Neuron (in vitro differentiated cells): Measurements from ENCODE around the gene HDAC4.

ENCODE experiments used
- H2AFZ ChIP-seq: one replicate; pipeline ENCODE4 v1.6.1; 2013; ENCODE audit warnings: low read depth, mild to moderate bottlenecking, inconsistent platforms, low read length, moderate library complexity
- H3K27me3 ChIP-seq: one replicate; pipeline ENCODE4 v1.6.1; 2013; ENCODE audit warnings: low read length; ENCODE audit not compliant: insufficient read depth
- H3K36me3 ChIP-seq: one replicate; pipeline ENCODE4 v1.6.1; 2013; ENCODE audit warnings: low read length; ENCODE audit not compliant: insufficient read depth
- H3K4me1 ChIP-seq: one replicate; pipeline ENCODE4 v1.6.1; 2013; ENCODE audit warnings: low read length; ENCODE audit not compliant: insufficient read depth
- H3K4me3 ChIP-seq: 2 replicates; pipeline ENCODE4 v1.5.1; 2013; ENCODE audit warnings: mild to moderate bottlenecking, low read length, moderate library complexity
- H3K9me3 ChIP-seq: one replicate; pipeline ENCODE4 v1.6.1; 2013; ENCODE audit warnings: low read length

The HDAC4 gene

DNA sequence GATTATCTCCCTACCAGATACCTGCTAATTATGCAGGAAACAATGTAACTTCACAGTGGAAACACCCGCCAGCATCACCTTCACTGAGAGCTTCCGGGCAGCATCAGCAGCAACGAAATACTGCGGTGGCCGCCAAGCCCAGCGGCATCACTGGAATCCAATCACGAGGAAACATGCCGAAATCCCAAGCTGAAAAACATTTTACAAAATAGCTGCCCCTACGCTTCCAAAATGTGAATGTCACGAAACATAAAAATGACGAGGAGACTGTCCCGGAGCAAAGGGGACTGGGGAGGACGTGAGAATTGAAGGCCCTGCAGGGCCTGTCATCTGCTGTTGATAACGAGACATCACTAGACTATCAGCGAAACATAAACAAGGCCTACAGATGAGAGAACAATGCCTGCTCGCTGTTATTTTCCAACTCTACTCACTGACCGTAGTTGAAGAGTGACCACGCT, 82.6 kb downstream of the HDAC4 start:
- Histone ChIP-seq H3K4me3 (no peak overlapping the region), H3K27me3 (no peaks in the 10 kb centered on the region), H2AFZ (no peak overlapping the region), H3K9me3 (peaks cover 18% of the 10 kb centered on the region), H3K36me3 (peaks cover 7% of the 10 kb centered on the region), H3K4me1 (no peaks in the 10 kb centered on the region)

- Histone ChIP-seq H3K9me3 (peaks cover 16% of the 10 kb centered on the region), H3K36me3 (no peaks in the 10 kb centered on the region)
Measured at GRCh38 chr2:239316562-239317465, 84.0 kb downstream of the HDAC4 start.

DNA sequence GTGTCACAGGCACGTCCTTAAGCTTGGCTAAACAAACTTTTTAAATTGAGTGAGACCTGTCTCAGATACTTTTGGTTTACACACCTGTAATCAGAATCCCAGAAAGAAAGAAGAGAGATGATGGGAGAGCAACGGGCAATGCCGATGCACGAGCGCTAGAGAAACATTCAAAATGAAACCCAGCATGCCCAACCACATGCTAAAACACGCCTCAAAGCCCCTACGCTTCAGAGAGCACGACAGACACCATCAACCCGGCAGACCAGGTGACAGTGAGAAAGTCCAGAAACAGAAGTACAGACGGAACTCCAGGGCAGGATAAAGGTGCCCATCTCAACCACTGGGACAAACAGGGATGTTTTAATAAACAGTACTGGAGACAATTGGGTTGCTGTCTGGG, 85.5 kb downstream of the HDAC4 start:
- H3K4me1 ChIP-seq = no peaks in the 10 kb centered on the region
- H3K27me3 ChIP-seq = no peaks in the 10 kb centered on the region

More at GRCh38 chr2:239316562-239317465, 84.0 kb downstream of the HDAC4 start:
- Histone ChIP-seq H3K4me3 (no peak overlapping the region), H3K4me1 (no peaks in the 10 kb centered on the region), H2AFZ (no peak overlapping the region), H3K27me3 (no peaks in the 10 kb centered on the region)

DNA sequence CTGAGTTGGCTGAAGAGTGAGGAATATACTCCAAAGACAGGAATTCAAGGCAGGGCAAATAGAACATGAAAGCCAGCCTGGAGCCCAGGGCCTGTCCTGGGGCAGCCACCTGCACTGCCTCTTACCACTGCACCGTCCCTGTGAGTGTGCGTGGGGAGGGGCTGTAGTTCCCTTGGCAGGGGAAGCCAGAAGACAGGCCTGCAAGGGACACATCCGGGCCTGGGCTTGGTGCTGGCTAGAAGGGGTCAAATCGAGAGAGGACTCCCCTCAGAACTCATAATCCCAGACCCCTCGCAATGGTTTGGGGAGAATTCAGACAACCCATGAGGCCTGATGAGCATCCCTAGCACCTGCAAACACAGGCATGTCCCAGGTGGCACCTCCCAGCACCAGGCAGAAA, 87.0 kb downstream of the HDAC4 start:
- no peaks in the 10 kb centered on the region for H3K4me1 ChIP-seq
- no peaks in the 10 kb centered on the region for H3K36me3 ChIP-seq
- peaks cover 13% of the 10 kb centered on the region for H3K9me3 ChIP-seq
- no peaks in the 10 kb centered on the region for H3K27me3 ChIP-seq
- no peak overlapping the region for H3K4me3 ChIP-seq
- no peak overlapping the region for H2AFZ ChIP-seq

More for the DNA sequence above, 85.5 kb downstream of the HDAC4 start:
- H3K4me3 ChIP-seq = no peak overlapping the region
- H2AFZ ChIP-seq = no peak overlapping the region
- H3K36me3 ChIP-seq = no peaks in the 10 kb centered on the region
- H3K9me3 ChIP-seq = peaks cover 13% of the 10 kb centered on the region

DNA sequence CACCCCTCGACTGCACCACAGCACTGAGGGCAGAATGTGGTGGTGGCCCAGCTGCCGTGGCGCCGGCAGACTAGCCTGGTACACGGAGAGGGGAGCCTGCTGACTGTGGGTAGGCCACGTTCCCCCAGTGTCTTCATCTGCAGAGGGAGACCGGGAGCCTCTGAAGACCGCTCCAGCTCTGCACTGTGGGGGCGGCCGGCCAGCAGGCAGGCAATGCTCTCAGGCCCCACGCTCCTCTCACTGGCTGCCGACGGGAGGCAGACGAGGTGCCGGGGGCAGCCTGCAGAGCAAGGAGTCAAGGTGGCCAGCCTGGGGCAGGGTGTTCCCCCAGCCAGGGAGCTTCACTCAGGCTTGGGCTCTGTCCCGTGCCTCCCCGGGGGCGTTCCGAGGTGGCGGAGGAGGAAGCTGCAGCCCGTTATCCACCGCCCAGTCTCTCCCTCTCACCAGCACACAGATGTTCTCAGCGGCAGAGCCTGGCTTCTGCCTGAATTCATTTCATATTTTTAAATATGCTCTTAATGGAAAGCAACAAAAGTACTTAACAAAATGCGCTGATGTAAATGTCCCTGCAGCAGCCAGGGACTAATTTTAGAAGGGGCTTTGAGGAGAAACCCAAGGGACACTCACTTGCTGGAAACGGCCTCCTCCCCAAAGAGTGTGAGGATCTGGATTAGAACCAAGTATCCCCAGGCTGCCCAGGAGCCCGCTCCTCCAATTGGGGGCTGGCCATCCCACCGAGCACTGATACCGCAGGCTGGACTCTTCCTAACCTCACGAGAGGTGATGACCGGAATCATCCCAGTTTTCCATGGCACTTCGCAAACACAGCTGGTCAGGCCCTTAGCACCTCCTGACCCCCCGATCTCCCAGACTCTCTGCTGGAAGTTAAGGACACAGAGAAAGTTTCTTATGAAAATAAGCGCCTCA, 87.8 kb downstream of the HDAC4 start:
- H3K4me1 ChIP-seq = no peaks in the 10 kb centered on the region
- H3K4me3 ChIP-seq = no peak overlapping the region
- peaks cover 13% of the 10 kb centered on the region for H3K9me3 ChIP-seq
- no peak overlapping the region for H2AFZ ChIP-seq
- H3K36me3 ChIP-seq = no peaks in the 10 kb centered on the region
- H3K27me3 ChIP-seq = no peaks in the 10 kb centered on the region

- no peak overlapping the region for H3K4me3 ChIP-seq
- no peaks in the 10 kb centered on the region for H3K27me3 ChIP-seq
- peaks cover 13% of the 10 kb centered on the region for H3K9me3 ChIP-seq
- no peaks in the 10 kb centered on the region for H3K4me1 ChIP-seq
- no peak overlapping the region for H2AFZ ChIP-seq
- no peaks in the 10 kb centered on the region for H3K36me3 ChIP-seq
Measured at GRCh38 chr2:239312081-239312511, 88.7 kb downstream of the HDAC4 start.

DNA sequence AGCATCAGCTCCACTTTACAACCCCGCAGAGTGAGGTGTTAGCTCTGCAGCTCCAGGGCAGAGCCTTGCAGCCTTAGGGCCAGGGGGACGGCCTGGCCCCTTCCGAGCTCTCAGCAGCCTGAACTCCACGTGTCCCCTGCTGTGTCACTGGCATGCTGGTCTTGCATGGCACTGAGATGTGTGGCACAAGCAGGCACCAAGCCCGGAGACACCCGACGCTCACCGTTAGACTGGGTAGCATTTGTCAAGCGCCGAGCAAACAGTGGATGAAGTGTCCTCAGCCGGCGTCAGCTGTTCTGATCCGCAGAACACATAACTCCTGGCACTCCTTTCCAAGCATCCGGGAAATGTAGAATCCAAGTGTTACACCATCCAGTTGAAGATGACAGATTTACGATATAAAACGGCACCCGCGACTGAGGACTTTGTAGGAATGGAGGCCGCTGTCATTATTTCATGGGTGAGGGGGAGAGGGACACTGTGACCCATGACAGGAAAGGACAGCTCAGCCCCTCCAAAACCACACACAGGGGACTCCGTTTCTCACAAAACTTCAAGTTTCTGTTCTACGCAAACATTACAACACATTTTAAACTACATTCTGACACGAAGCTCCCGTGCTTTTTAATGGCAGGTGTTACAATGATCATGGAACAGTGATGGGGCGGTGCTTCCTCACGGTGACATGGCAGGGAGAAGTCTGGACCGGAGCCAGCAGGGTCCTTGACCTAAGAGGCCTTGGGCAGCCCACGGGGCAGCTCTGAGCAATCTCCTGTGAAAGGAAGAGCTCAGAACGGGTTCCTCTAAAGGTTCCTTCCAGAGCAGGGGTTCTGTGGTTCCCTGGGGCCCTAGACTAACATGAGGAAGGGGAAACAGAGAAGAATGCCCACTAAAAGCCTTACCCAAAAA, 89.4 kb downstream of the HDAC4 start:
- H3K4me3 ChIP-seq = no peak overlapping the region
- no peaks in the 10 kb centered on the region for H3K4me1 ChIP-seq
- H3K9me3 ChIP-seq = peaks cover 13% of the 10 kb centered on the region
- no peaks in the 10 kb centered on the region for H3K27me3 ChIP-seq
- no peaks in the 10 kb centered on the region for H3K36me3 ChIP-seq
- H2AFZ ChIP-seq = no peak overlapping the region

GRCh38 chr2:239310401-239311061, 90.3 kb downstream of the HDAC4 start:
- H3K4me3 ChIP-seq = no peak overlapping the region
- no peak overlapping the region for H2AFZ ChIP-seq
- peaks cover 13% of the 10 kb centered on the region for H3K9me3 ChIP-seq
- no peaks in the 10 kb centered on the region for H3K4me1 ChIP-seq
- no peaks in the 10 kb centered on the region for H3K36me3 ChIP-seq
- H3K27me3 ChIP-seq = no peaks in the 10 kb centered on the region

GRCh38 chr2:239309398-239310245, 91.2 kb downstream of the HDAC4 start:
- no peaks in the 10 kb centered on the region for H3K27me3 ChIP-seq
- no peak overlapping the region for H2AFZ ChIP-seq
- H3K4me3 ChIP-seq = no peak overlapping the region
- no peaks in the 10 kb centered on the region for H3K36me3 ChIP-seq
- H3K9me3 ChIP-seq = peaks cover 5% of the 10 kb centered on the region
- H3K4me1 ChIP-seq = peaks cover 7% of the 10 kb centered on the region

- no peaks in the 10 kb centered on the region for H3K27me3 ChIP-seq
- peaks cover 15% of the 10 kb centered on the region for H3K4me1 ChIP-seq
- no peak overlapping the region for H2AFZ ChIP-seq
- H3K4me3 ChIP-seq = no peak overlapping the region
- peaks cover 3% of the 10 kb centered on the region for H3K9me3 ChIP-seq
- no peaks in the 10 kb centered on the region for H3K36me3 ChIP-seq
Measured at GRCh38 chr2:239308661-239309397, 92.0 kb downstream of the HDAC4 start.
